Sigmoid colon (tissue), 4 donors: ENCODE data around the gene ZNF451.

Experiments used
- CTCF ChIP-seq, 4 experiments: fragments of 450-650 bp in 3 of 4; fragments of 200-600 bp in 1 of 4; IDR thresholded peaks; one replicate each; pipeline ENCODE4 v1.5.1; 2016 to 2019; ENCODE audit warnings: antibody characterized with exemption in 4 of 4, mild to moderate bottlenecking in 3 of 4, moderate library complexity in 2 of 4
- EP300 ChIP-seq, 4 donors: sonication (generic); formaldehyde crosslinking; IDR thresholded peaks; one replicate each; pipeline ENCODE4 v1.6.1; 2017; ENCODE audit warnings: antibody characterized with exemption in 4 of 4
- POLR2A ChIP-seq, 2 donors: fragments of 450-650 bp; IDR thresholded peaks; one replicate each; pipeline ENCODE4 v1.6.1; 2016; ENCODE audit warnings: antibody characterized with exemption in 2 of 2, mild to moderate bottlenecking in 2 of 2, moderate library complexity in 2 of 2
- POLR2AphosphoS5 ChIP-seq, 4 donors: sonication (generic); formaldehyde crosslinking; IDR thresholded peaks; one replicate each; pipeline ENCODE4 v1.6.1; 2017; ENCODE audit warnings: antibody characterized with exemption in 4 of 4

GRCh38 chr6:57216235-57217101 is 126.5 kb downstream of the ZNF451 start:
- TF ChIP-seq POLR2AphosphoS5 (IDR thresholded peaks at IDR 0.05) = peak; percentile 33 to 80 (median 64)
- peak in 2 of 4 experiments; percentile 11 to 36 for TF ChIP-seq CTCF (IDR thresholded peaks at IDR 0.05)
- no peak for TF ChIP-seq POLR2A (IDR thresholded peaks at IDR 0.05)
- peak in 2 of 4 donors; percentile 32 to 67 for TF ChIP-seq EP300 (IDR thresholded peaks at IDR 0.05)
